HG02588 (cell line): ENCODE data around the gene NCKIPSD.

ENCODE experiments used
- ATAC-seq: cut with Tn5 transposase; IDR thresholded peaks from one replicate; pipeline ENCODE4 v1.9.1; 2021; ENCODE audit warnings: mild to moderate bottlenecking, moderate library complexity; ENCODE audit not compliant: unreplicated experiment

Gene NCKIPSD

DNA sequence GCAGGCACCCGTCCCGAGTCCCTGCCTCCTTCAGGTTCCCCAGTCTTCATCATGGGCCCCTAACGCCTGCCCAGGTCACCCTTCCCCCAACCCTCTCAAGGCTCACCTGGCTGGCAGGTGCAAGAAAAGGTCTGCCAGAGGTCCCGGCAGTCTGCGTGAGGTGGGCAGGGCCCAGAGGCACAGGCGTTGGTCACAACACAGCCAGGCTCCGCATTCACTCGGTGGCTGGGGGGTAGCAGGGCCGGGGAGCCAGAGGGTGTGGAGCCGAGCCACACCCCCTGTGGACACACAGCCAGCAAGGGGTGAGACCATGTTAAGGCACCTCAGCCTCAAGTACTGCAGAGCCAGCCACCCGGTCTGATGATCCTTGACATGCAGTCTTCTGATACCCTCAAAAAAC lies 33.9 kb downstream of the NCKIPSD start:
- no peak for ATAC-seq

- ATAC-seq: no peak
These were observed 35.0 kb downstream of the NCKIPSD start for GRCh38 chr3:48650723-48651122.

DNA sequence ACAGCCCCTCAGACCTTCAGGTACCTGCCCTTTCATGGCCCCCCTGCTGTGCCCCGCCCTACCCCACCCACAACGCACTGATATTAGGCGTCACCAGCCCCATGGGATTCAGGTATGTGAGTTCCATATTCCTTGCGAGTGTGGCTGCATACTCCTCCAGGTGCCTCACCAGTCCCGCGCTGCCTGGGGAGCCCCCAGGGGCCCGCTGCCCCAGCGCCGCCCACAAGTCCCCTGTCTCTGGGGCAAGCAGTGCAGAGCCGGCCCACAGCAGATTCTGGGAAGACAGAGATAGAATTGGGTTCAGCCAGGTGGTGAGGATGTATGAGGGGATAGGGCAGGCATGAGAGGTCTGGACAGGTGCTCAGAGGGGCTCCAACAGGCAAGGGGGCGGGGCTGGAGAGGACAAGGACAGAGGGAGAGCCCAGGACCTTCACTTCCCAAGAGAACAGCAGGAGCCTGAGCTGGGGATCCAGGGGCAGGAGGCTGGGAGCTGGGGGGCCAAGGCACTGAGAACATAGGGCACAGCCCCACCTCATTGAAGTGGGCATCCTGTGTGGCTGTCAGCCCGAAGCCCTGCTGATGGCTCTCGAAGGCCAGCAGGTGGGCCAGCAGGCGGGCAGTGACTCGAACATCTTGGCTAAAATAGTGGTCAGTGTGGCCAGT lies 37.4 kb downstream of the NCKIPSD start:
- no peak for ATAC-seq

DNA sequence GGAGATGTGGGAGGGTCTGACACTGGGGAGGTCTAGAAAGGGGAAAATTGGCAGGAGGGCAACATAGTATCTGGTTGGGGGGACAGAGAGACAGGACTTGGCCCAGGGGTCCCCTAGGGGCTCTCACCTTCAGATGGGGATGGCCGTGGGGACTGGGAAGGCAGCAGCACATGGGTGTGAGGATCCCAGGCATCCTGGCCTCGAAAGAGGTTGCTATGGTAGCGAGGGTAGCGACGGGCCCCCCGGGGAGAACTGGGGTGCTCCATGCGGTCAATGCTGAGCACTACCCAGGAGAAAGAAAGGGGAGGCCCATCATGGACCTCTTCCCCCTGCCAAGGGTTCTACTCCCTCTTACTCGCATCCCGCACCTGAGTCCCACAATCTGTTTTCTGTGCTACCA lies 38.0 kb downstream of the NCKIPSD start:
- ATAC-seq: no peak

- ATAC-seq: no peak
These were observed 40.6 kb downstream of the NCKIPSD start for GRCh38 chr3:48644898-48645760.

DNA sequence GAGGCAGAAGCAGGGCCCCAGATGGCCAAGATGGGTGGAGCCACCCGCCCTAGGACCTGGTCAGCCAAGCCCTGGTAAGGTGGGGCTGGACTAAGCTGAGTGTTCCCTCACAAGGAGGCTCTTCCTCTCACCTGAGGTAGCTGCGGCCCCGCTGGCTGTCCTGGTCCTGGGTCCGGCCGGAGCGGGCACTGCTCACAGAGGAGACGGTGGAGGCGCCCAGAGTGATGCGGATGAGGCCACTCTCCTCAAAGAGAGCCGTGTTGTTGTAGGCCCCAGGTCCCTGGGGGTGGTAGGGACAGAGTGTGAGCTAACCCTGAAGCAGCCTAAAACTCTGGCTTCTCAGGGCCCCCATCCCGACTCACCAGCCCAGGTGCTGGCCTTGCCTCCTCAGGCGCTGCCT lies 43.1 kb downstream of the NCKIPSD start:
- no peak for ATAC-seq

GRCh38 chr3:48641396-48641795 lies 44.3 kb downstream of the NCKIPSD start:
- ATAC-seq: no peak

- no peak for ATAC-seq
These were observed 45.6 kb downstream of the NCKIPSD start for GRCh38 chr3:48639944-48640606.

DNA sequence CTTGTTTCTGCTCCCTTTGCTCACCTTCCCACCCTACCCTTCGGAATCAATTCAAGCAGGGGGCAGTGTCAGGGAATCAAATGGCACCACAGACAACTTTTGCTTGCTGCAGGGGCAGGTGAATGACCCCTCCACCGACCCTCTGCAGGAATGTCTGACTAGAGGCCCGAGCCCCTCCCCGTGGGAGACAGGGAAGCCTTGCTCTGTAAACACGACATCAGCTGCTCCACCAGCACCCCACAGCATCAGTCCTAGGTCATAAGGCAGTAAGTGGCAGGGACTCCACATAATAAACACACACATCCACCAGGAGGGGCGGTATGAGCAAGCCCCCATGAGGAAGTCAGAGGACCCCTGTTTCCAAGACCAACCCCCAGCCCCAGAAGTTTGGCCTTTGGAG lies 48.4 kb downstream of the NCKIPSD start:
- no peak for ATAC-seq

- ATAC-seq: no peak
These were observed 49.5 kb downstream of the NCKIPSD start for GRCh38 chr3:48636149-48636655.

DNA sequence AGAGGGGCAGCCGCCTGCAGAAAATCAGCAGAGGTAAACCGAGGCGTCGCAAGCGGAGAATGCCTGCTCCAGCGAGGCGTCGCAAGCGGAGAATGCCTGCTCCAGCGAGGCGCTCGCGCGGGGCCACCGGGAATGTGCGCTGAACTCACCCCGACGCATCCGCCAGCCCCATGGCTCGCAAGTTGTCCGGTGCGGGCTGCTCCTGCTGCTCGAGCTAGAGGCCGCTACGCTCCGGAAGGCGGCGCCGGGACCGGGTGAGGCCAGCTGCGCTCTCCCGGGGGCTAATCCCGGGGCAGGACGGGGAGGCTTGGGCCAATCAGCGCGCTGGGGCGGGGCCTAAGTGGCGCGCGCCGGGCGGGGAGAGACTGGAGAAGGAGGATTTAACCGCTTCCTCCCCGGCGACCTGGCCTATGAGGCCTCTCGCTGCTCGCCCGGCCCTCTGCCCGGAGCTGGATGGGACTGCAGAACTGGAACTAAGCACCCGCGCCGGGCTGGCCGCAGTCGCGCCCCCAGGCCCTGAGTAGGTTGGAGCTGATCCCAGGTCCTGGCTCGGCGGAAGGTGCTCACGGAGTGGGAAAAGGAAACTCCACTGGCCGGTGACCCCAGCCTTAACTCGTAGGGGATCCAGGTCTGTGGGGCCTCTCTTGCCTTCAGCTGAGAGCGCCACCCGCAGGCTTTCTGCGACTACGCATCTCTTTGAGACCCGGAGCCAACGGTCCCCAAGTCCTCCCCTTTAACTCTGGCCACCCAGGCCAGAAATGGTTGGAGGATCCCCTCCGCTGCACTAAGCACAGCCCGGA lies 50.3 kb downstream of the NCKIPSD start, which contains the start of gene SLC26A6:
Gene SLC26A6, minus strand, starts transcription at position 240 of the 800 bp plus-strand sequence. Its CDS starts 68 bp downstream, at position 172.
- ATAC-seq: peak; percentile 91

- ATAC-seq: peak; percentile 20
These were observed 51.0 kb downstream of the NCKIPSD start for GRCh38 chr3:48634661-48635221.

- ATAC-seq: no peak
These were observed 52.0 kb downstream of the NCKIPSD start for GRCh38 chr3:48633743-48634142.

DNA sequence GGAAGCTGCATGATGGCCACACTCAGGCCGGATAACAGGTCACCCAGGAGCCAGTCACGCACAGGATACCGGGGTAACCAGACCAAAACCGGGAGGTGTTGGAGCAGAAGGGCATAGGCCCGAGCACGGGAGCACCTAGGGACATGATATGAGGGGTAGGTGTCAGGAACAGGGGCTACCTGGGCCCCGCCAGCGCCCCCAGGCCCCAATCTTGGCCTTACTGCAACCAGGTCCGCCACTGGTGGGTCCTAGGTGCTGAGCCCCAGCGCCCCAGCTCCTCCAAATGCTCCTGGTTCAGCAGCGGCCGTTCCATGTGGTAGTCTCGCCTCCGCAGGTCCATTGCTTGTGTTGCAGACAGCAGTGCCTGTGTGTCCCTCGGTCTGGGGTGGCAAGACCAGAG lies 52.5 kb downstream of the NCKIPSD start:
- no peak for ATAC-seq

- no peak for ATAC-seq
These were observed 53.9 kb downstream of the NCKIPSD start for GRCh38 chr3:48631516-48632448.

GRCh38 chr3:48630833-48631232 lies 54.9 kb downstream of the NCKIPSD start:
- ATAC-seq: no peak

GRCh38 chr3:48630407-48630806 lies 55.3 kb downstream of the NCKIPSD start:
- no peak for ATAC-seq

DNA sequence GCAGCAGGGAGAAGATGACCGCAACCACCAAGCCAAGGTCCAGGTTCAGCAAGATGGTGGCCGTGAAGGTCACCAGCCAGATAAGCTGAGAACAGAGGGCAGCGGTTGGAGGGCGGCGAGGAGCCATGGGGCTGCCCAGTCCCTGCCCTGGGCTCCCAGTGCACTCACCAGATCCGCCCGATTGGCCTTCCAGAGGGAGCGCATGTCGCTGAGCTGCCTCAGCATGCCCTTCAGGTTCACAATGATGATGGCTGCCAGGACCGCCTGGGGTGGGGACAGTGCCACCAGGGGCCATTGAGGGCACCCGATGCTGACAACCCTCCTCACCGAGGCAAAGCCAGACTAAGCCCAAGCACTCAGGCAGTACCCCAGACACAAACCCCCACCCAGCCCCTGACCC lies 55.8 kb downstream of the NCKIPSD start:
- ATAC-seq: no peak
